Activated B cell treated with CpG ODN at 0.5 μM for 24 hours (primary cell): ENCODE data around the gene PEX10. TPM values are rescaled to one million over a fixed set of nuclear protein-coding genes. Genes with fewer than 3 reads are reported as not detected.

Experiments
- ATAC-seq: fragments of 200-7000 bp; cut with Tn5 transposase; one replicate; pipeline ENCODE4 v1.10.0; 2021; ENCODE audit warnings: low read depth, mild to moderate bottlenecking, moderate library complexity
- CTCF ChIA-PET: fragments of 350-600 bp; sonication (Branson Sonifier 250); formaldehyde crosslinking; loops from one replicate; lab custom pipeline; 2021; ENCODE audit warnings: antibody characterized with exemption; lab: Charles Lee
- POLR2A ChIA-PET: fragments of 350-600 bp; sonication (Branson Sonifier 250); formaldehyde crosslinking; loops from one replicate; lab custom pipeline; 2021; ENCODE audit warnings: antibody characterized with exemption; lab: Charles Lee
- DNase-seq: peaks from one replicate; pipeline ENCODE4 v3.0.0; 2022
- H3K27ac Mint-ChIP-seq: one replicate; pipeline ENCODE4 v1.8.0; 2020; ENCODE audit warnings: mixed read lengths
- H3K27me3 Mint-ChIP-seq: one replicate; pipeline ENCODE4 v1.8.0; 2021; ENCODE audit warnings: mixed read lengths
- H3K36me3 Mint-ChIP-seq: one replicate; pipeline ENCODE4 v1.8.0; 2021; ENCODE audit warnings: low read depth, mixed read lengths
- H3K4me1 Mint-ChIP-seq: one replicate; pipeline ENCODE4 v1.8.0; 2021; ENCODE audit warnings: mixed read lengths
- H3K4me3 Mint-ChIP-seq: one replicate; pipeline ENCODE4 v1.8.0; 2020; ENCODE audit warnings: mild to moderate bottlenecking, mixed read lengths
- H3K9me3 Mint-ChIP-seq: one replicate; pipeline ENCODE4 v1.8.0; 2020; ENCODE audit warnings: mixed read lengths
- intact Hi-C: fragments of 100-400 bp; cut with micrococcal nuclease; formaldehyde crosslinking; loops from one replicate; pipeline ENCODE4 v1.15.1; 2024
- total RNA-seq: library from RNA; stranded (reverse); gene quantifications from 2 replicates; pipeline ENCODE4 v1.2.3, GENCODE V29; 2022
- TF ChIP-seq, protein P1 (sequence below): fragments of 200-600 bp; IDR thresholded peaks from one replicate; pipeline ENCODE4 v1.8.0; 2022; ENCODE audit warnings: antibody characterized with exemption, mild to moderate bottlenecking

Gene PEX10
- total RNA-seq, 1 donor from 2014 or later, result 18.9 TPM

DNA sequence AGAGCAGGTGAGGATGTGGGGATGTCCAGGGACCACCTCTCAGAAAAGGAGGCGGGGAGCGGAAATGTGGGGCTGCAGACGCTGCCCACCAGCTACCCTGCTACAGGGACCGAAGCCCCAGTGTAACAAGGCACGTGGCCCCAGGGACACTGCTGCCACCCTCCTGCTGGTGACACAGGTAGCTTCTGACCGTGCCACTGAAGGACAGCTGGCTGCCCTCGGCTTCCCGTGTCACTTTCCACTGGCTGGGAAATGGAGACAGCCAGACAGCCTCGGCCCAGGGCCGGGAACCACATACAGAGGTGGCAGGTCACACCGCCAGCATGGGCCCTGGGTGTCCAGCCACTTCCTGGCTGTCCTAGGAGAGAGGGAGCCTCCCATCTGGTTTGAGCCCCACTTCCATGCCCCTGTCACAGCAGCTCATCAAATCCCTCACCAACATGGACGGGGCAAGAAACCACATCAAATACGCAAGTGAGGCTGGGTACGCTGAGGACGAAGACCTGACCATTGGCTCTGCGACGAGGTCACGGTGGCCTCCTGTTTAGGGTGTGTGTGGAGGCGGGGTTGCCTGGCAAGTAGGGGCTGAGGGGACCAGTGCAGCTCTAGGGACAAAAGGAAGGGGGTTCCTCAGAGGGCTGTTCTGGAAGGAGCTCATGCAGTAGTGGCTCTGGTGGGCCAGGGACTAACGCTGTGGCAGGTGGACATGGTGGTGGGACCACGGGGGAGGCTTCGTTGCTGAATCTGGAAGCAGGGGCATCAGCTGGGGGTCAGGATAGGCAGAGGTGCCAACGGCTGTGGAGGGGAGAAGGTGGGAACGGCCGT is 5.0 kb downstream of the PEX10 start:
- ChIA-PET CTCF (no interaction called here), POLR2A (interaction anchor here (0.5 to 1.3 kb wide), 6 partner anchors 14 to 1245 kb away, joined by 3 to 5 read pairs (median 4); partner anchors contain the start of genes MORN1, RER1, TNFRSF14 and TP73)
- intact Hi-C loops, result no loop called here
- TF ChIP-seq, protein P1, sequence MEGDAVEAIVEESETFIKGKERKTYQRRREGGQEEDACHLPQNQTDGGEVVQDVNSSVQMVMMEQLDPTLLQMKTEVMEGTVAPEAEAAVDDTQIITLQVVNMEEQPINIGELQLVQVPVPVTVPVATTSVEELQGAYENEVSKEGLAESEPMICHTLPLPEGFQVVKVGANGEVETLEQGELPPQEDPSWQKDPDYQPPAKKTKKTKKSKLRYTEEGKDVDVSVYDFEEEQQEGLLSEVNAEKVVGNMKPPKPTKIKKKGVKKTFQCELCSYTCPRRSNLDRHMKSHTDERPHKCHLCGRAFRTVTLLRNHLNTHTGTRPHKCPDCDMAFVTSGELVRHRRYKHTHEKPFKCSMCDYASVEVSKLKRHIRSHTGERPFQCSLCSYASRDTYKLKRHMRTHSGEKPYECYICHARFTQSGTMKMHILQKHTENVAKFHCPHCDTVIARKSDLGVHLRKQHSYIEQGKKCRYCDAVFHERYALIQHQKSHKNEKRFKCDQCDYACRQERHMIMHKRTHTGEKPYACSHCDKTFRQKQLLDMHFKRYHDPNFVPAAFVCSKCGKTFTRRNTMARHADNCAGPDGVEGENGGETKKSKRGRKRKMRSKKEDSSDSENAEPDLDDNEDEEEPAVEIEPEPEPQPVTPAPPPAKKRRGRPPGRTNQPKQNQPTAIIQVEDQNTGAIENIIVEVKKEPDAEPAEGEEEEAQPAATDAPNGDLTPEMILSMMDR, result no peak
- Mint-ChIP-seq H3K27ac (no peak overlapping the region), H3K4me3 (no peak overlapping the region), H3K36me3 (peaks cover 57% of the 10 kb centered on the region), H3K27me3 (no peaks in the 10 kb centered on the region), H3K4me1 (peaks cover 10% of the 10 kb centered on the region), H3K9me3 (no peaks in the 10 kb centered on the region)
- ATAC-seq (no peak), DNase-seq (no peak)

DNA sequence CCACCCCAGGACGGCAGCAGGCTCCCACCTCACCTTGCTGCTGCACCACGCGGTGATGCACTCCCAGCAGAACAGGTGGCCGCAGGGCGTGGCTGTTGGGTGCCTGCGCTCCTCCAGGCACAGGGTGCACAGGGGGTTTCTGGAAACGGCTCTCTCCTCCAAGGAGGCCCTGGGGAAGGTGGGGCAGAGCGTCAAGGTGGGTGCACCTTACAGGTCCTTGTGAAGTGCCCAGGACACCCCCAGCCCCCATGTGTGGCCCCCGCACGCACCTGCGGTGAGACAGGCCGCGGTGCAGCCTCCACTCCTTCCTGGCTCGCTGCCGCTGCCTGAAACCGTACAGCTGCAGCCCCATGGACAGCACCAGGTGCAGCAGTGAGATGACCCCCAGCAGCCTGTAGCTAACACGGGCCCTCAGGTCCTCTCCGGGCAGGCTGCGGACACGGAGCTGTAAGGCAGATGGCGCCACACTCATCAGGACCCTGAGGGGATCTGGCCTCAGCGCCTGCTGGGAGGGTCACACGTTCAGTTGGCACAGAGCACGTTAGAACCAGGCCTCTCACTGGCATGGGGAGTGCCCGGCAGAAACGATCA is 5.8 kb downstream of the PEX10 start:
- ChIA-PET CTCF (no interaction called here), POLR2A (interaction anchor here (1.3 kb wide), 1 partner anchor 15 kb away, joined by 4 read pairs; the partner anchor contains the start of genes MORN1 and RER1)
- Mint-ChIP-seq H3K27me3 (no peaks in the 10 kb centered on the region), H3K4me3 (no peak overlapping the region), H3K9me3 (no peaks in the 10 kb centered on the region), H3K36me3 (peaks cover 65% of the 10 kb centered on the region), H3K27ac (no peak overlapping the region), H3K4me1 (peaks cover 7% of the 10 kb centered on the region)
- no peak for ATAC-seq
- TF ChIP-seq, protein P1, result no peak
- DNase-seq, result no peak
- intact Hi-C loops, result no loop called here

DNA sequence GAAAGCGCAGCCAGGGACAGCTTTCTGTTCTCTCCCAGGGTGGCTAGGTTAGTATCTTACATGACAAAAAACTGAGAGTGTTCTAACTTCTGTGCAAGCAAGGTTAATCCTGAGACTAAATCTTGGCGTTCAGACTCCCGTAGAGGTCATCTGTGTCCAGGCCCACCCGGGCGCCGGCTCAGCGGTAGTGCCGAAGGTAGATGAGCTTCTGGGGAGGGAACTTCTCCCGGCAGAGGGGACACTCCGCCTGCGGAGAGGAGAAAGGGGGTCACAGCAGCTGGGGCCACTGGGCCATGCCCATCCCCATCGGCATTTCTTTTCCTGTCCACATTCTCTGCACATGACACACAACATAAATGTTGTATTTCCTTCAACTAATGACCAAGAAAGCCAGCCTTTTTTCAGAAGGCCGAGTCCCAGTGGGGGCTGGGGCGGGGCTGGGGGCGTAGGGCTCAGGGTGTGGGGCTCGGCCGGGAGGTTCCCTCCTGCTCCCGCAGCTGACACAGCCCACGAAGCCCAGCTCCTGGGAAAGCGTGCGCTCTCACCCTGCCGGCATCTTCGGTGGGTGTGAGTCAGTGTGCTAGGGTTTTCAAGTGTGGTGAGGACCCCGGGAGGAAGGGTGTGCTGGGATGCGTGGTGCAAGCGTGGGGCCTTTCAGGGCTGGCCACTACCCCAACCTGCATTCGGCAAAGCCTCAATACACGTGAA is 6.6 kb downstream of the PEX10 start:
- peaks cover 70% of the 10 kb centered on the region for H3K36me3 Mint-ChIP-seq
- POLR2A ChIA-PET, result no interaction called here
- TF ChIP-seq, protein P1, result no peak
- no peak overlapping the region for H3K27ac Mint-ChIP-seq
- no peak overlapping the region for H3K4me3 Mint-ChIP-seq
- H3K9me3 Mint-ChIP-seq, result no peaks in the 10 kb centered on the region
- no peak for DNase-seq
- H3K4me1 Mint-ChIP-seq, result peaks cover 5% of the 10 kb centered on the region
- H3K27me3 Mint-ChIP-seq, result no peaks in the 10 kb centered on the region
- ATAC-seq, result no peak
- intact Hi-C loops, result no loop called here
- CTCF ChIA-PET, result no interaction called here

DNA sequence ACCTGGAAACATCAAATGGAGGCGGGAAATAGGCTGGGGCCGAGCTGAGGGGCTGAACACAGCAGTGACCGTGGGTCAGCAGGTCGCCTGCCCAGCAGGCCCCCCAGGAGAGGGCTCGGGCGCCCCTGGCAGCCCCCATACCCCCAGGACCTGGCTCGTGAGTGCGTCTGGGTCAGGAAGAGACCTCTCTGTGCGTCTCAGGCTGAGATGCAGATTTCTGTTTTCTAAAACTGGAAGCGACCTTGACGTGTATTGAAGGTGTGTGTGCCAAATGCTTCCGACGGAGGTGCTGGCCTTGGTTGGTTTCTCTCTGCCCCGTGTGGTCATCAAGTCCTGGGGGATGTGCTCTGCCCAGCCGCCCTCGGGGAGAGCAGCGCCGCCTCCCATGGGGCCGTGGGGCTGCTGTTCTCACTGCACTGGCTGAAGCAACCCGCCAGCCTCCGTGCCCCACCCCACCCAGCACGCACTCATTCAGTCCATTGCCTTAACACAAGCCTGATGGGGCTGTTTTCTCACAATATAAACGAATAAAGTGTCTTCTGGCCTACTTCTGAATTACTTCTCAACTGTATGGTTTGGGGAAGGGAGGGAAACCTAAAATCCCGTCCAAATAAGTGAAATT is 7.4 kb downstream of the PEX10 start:
- ChIA-PET POLR2A (no interaction called here), CTCF (interaction anchor here (1.2 kb wide), 1 partner anchor 10 kb away, joined by 3 read pairs; no protein-coding TSS in a partner anchor)
- no peak overlapping the region for H3K4me3 Mint-ChIP-seq
- TF ChIP-seq, protein P1, result no peak
- H3K4me1 Mint-ChIP-seq, result no peaks in the 10 kb centered on the region
- ATAC-seq (no peak), DNase-seq (no peak)
- H3K27me3 Mint-ChIP-seq, result no peaks in the 10 kb centered on the region
- H3K36me3 Mint-ChIP-seq, result peaks cover 74% of the 10 kb centered on the region
- no peak overlapping the region for H3K27ac Mint-ChIP-seq
- intact Hi-C loops, result no loop called here
- H3K9me3 Mint-ChIP-seq, result no peaks in the 10 kb centered on the region
